ENCODE measurements around the gene TCP11L1. TPM values are rescaled to one million over a fixed set of nuclear protein-coding genes. Genes with fewer than 3 reads are reported as not detected.
"Not testable (repeated sequence)": the region's sequence is repeated elsewhere in the genome, so short reads cannot be mapped to it uniquely, and the experiment has no call there.

TCP11L1 gene
- total RNA-seq, 4 donors from 2014 or later = 19.5 to 53.4 (median 26.8) TPM

GRCh38 chr11:33110083-33110482 is 70.7 kb downstream of the TCP11L1 start:
- 43 to 50% methylated on average over 1 of the region's 1 CpG for WGBS, 2 donors
- intact Hi-C loops (cut with DNase I; ENCODE audit: low total_unique reads) = no loop called here
- DNase-seq (ENCODE audit: low spot score in 2 of 2) = no peak
- no peak for TF ChIP-seq CTCF (IDR thresholded peaks at IDR 0.05)
- no peak for TF ChIP-seq POLR2A (IDR thresholded peaks at IDR 0.05)
- no peak overlapping the region for H3K4me3 ChIP-seq (ENCODE audit: low read depth, poor library complexity, severe bottlenecking)

- no peak for DNase-seq (ENCODE audit: low spot score in 2 of 2)
- TF ChIP-seq CTCF (IDR thresholded peaks at IDR 0.05) = no peak
- no peak for TF ChIP-seq POLR2A (IDR thresholded peaks at IDR 0.05)
- intact Hi-C loops (cut with DNase I; ENCODE audit: low total_unique reads) = no loop called here
- H3K4me3 ChIP-seq (ENCODE audit: low read depth, poor library complexity, severe bottlenecking) = no peak overlapping the region
These were observed 77.2 kb downstream of the TCP11L1 start for GRCh38 chr11:33116535-33116934.

- WGBS, 2 donors = 92 to 100% methylated on average over 1 of the region's 1 CpG
- intact Hi-C loops (cut with DNase I; ENCODE audit: low total_unique reads) = not testable (repeated sequence)
These were observed 83.3 kb downstream of the TCP11L1 start for GRCh38 chr11:33122696-33123095.

More at GRCh38 chr11:33122696-33123095, 83.3 kb downstream of the TCP11L1 start:
- not testable (repeated sequence) for DNase-seq (ENCODE audit: low spot score in 2 of 2); H3K4me3 ChIP-seq (ENCODE audit: low read depth, poor library complexity, severe bottlenecking)

Other genes with a start within 250 kb of the TCP11L1 start
- not detected for gene CCDC73, start 244.9 kb upstream of the TCP11L1 start, total RNA-seq
- gene PRRG4, start 209.6 kb upstream of the TCP11L1 start, total RNA-seq = 10 to 100 TPM; 25.2 to 34.4 (median 31.6) TPM
- 10 to 100 TPM; 27.8 to 34.2 (median 32.1) TPM for gene QSER1, start 146.8 kb upstream of the TCP11L1 start, total RNA-seq
- 1 to 10 TPM; 2.7 to 5.3 (median 4.0) TPM for gene DEPDC7, start 23.7 kb upstream of the TCP11L1 start, total RNA-seq
- gene CSTF3, start 121.9 kb downstream of the TCP11L1 start, total RNA-seq = 1 to 10 TPM; 7.1 to 9.8 (median 8.4) TPM
- 100 to 1,000 TPM in 3 of 4 donors, 10 to 100 TPM in 1; 89.1 to 118 (median 107) TPM for gene HIPK3, start 217.8 kb downstream of the TCP11L1 start, total RNA-seq